ENCODE data around the gene FLT3.

DNA sequence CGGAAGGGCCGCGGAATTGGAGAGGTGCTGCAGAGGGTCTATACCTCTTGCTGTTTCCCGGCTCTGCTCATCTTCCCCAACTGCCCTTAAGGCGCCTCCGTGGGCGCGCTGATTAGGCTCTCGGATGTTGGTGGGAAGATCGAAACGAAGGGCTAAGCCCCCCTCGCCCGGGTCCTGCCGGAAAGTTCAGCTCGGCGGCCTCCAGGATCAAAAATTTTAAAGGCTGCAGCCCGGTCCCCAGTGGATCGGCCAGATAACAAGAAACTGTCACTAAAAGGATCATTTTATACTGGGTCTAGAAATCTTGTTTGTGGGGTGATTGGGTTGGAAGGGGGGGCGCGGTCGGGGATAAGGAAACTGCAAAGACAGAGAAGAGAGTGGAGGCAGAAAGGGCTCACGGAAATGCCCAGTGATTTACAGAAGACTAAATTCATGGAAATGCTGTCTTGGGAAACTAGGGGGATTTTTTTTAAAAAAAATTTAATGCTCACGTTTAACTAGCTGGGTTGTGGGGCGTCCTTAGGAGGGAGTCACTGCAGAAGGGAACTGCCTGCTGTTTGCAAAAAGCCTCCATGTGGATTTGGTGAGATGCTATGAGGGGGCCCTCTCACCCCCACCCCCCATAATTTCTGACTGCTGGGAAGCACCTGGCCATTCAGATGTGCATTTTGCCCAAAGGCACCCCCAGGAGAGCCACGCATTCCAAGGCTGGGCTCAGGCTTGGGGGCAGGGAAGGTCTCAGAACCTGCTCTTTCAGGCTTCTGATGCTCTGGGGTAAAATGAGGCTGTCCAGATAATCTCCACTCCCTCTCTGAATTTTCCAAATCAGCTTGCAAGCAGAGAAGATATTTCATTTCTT lies 138.9 kb downstream of the FLT3 start:
- TF ChIP-seq, protein P1, sequence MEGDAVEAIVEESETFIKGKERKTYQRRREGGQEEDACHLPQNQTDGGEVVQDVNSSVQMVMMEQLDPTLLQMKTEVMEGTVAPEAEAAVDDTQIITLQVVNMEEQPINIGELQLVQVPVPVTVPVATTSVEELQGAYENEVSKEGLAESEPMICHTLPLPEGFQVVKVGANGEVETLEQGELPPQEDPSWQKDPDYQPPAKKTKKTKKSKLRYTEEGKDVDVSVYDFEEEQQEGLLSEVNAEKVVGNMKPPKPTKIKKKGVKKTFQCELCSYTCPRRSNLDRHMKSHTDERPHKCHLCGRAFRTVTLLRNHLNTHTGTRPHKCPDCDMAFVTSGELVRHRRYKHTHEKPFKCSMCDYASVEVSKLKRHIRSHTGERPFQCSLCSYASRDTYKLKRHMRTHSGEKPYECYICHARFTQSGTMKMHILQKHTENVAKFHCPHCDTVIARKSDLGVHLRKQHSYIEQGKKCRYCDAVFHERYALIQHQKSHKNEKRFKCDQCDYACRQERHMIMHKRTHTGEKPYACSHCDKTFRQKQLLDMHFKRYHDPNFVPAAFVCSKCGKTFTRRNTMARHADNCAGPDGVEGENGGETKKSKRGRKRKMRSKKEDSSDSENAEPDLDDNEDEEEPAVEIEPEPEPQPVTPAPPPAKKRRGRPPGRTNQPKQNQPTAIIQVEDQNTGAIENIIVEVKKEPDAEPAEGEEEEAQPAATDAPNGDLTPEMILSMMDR (IDR thresholded peaks at IDR 0.05; ENCODE audit: insufficient read depth, low read length) = no peak
- TF ChIP-seq, protein P2, sequence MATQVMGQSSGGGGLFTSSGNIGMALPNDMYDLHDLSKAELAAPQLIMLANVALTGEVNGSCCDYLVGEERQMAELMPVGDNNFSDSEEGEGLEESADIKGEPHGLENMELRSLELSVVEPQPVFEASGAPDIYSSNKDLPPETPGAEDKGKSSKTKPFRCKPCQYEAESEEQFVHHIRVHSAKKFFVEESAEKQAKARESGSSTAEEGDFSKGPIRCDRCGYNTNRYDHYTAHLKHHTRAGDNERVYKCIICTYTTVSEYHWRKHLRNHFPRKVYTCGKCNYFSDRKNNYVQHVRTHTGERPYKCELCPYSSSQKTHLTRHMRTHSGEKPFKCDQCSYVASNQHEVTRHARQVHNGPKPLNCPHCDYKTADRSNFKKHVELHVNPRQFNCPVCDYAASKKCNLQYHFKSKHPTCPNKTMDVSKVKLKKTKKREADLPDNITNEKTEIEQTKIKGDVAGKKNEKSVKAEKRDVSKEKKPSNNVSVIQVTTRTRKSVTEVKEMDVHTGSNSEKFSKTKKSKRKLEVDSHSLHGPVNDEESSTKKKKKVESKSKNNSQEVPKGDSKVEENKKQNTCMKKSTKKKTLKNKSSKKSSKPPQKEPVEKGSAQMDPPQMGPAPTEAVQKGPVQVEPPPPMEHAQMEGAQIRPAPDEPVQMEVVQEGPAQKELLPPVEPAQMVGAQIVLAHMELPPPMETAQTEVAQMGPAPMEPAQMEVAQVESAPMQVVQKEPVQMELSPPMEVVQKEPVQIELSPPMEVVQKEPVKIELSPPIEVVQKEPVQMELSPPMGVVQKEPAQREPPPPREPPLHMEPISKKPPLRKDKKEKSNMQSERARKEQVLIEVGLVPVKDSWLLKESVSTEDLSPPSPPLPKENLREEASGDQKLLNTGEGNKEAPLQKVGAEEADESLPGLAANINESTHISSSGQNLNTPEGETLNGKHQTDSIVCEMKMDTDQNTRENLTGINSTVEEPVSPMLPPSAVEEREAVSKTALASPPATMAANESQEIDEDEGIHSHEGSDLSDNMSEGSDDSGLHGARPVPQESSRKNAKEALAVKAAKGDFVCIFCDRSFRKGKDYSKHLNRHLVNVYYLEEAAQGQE (IDR thresholded peaks at IDR 0.05; ENCODE audit: insufficient replicate concordance, low read depth) = no peak
- no peak for TF ChIP-seq POLR2AphosphoS5 (IDR thresholded peaks at IDR 0.05; ENCODE audit: low read depth)
- no peak for TF ChIP-seq SPI1 (IDR thresholded peaks at IDR 0.05; ENCODE audit: borderline replicate concordance, low read depth)

Data from HL-60 (cell line).